HEK293 (cell line): ENCODE measurements around the gene STAP2.

Experiments used
- BCL11B ChIP-seq: fragments of 450-650 bp; formaldehyde crosslinking; IDR thresholded peaks from 2 replicates; pipeline ENCODE4 v1.5.1; 2016; ENCODE audit warnings: low read depth, missing biosample characterization, missing genetic modification characterization
- CTCF ChIP-seq: fragments of 450-650 bp; formaldehyde crosslinking; IDR thresholded peaks from 2 replicates; pipeline ENCODE4 v1.5.1; 2016; ENCODE audit warnings: missing biosample characterization, missing genetic modification characterization
- KLF16 ChIP-seq: fragments of 450-650 bp; formaldehyde crosslinking; IDR thresholded peaks from 2 replicates; pipeline ENCODE4 v1.5.1; 2017; ENCODE audit warnings: missing biosample characterization, missing genetic modification characterization
- ZBTB48 ChIP-seq: fragments of 450-650 bp; formaldehyde crosslinking; IDR thresholded peaks from 2 replicates; pipeline ENCODE4 v1.5.1; 2016; ENCODE audit warnings: missing biosample characterization, missing genetic modification characterization
- ZNF274 ChIP-seq, 2 experiments: fragments of 200-500 bp in 1 of 2; fragments of 450-650 bp in 1 of 2; sonication (Bioruptor generic) in 1 of 2; formaldehyde crosslinking in 1 of 2; IDR thresholded peaks; 2 replicates each; pipeline versions ENCODE4 v1.5.1 to v1.6.1; 2014 to 2016; ENCODE audit warnings: borderline replicate concordance in 1 of 2, inconsistent platforms in 1 of 2, low read length in 1 of 2, missing biosample characterization in 1 of 2, missing genetic modification characterization in 1 of 2
- ZNF311 ChIP-seq: fragments of 450-650 bp; formaldehyde crosslinking; IDR thresholded peaks from 2 replicates; pipeline ENCODE4 v1.5.1; 2017; ENCODE audit warnings: missing biosample characterization, missing genetic modification characterization, borderline replicate concordance
- ZNF391 ChIP-seq: fragments of 450-650 bp; formaldehyde crosslinking; IDR thresholded peaks from 2 replicates; pipeline ENCODE4 v1.5.1; 2016; ENCODE audit warnings: low read depth, missing biosample characterization, missing genetic modification characterization, borderline replicate concordance
- ZNF514 ChIP-seq: fragments of 450-650 bp; formaldehyde crosslinking; IDR thresholded peaks from 2 replicates; pipeline ENCODE4 v1.5.1; 2016; ENCODE audit warnings: missing biosample characterization, missing genetic modification characterization
- ZNF521 ChIP-seq: fragments of 450-650 bp; formaldehyde crosslinking; IDR thresholded peaks from 2 replicates; pipeline ENCODE4 v1.5.1; 2017; ENCODE audit warnings: missing biosample characterization, mild to moderate bottlenecking, missing genetic modification characterization
- ZNF549 ChIP-seq: fragments of 450-650 bp; IDR thresholded peaks from 2 replicates; pipeline ENCODE4 v1.5.1; 2018; ENCODE audit warnings: missing biosample characterization, missing genetic modification characterization, mild to moderate bottlenecking, inconsistent platforms, moderate library complexity
- ZNF558 ChIP-seq: fragments of 450-650 bp; formaldehyde crosslinking; IDR thresholded peaks from 2 replicates; pipeline ENCODE4 v1.5.1; 2016; ENCODE audit warnings: missing biosample characterization, missing genetic modification characterization
- TF ChIP-seq, protein P1 (sequence below): fragments of 450-650 bp; formaldehyde crosslinking; IDR thresholded peaks from 2 replicates; pipeline ENCODE4 v1.5.1; 2016; ENCODE audit warnings: missing biosample characterization, missing genetic modification characterization
- TF ChIP-seq, protein P2 (sequence below): fragments of 450-650 bp; formaldehyde crosslinking; IDR thresholded peaks from 2 replicates; pipeline ENCODE4 v1.5.1; 2016; ENCODE audit warnings: missing biosample characterization, missing genetic modification characterization, borderline replicate concordance

DNA sequence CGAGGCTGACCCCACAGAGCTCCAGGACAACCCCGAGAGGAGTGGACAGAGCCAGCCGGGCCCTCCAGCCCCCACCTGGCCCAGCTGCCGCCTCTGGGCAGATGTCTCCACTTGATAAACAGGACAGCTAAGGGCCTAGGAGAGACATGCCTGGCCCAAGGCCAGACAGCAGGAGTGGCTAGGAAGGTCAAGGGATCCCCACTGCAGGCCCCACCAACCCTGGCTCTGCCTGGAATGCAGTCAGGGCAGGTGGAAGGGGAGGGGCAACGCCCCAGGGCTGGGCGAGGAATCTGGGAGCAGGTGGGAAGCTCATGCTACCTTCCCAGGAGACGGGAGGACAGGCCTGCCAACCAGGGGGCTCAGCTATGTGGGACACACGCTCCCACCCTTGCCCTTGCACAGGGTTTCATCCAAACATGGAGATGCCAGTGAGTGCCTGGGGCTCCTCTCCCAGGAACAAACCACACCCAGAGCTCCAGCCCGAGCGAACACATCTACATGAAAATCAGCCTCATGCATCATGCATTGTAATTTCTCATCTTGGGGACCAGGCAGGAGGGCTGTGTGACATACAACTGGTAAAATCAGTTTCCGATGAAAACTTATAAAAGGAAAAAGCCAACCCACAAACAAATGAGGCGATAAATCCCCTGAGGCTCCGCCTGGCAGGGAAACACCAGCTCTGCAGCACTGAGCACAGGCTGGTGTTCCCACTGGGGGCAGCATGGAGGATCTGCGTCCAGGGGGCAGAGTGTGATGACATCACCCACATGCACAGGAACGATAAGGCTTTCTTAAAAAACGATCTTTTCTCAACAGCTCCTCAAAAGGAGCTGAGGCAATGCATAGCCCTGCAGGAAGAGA lies 36.8 kb upstream of the STAP2 start:
- TF ChIP-seq ZNF558 (tag by site-specific recombination) (no peak), ZNF549 (tag by site-specific recombination) (no peak), ZNF514 (tag by site-specific recombination) (no peak), ZNF274 (IDR thresholded peaks at IDR 0.05; ENCODE audit: low read length) (no peak), ZNF274 (tag by site-specific recombination; IDR thresholded peaks at IDR 0.05; ENCODE audit: borderline replicate concordance) (no peak), BCL11B (tag by site-specific recombination) (no peak), ZNF521 (tag by site-specific recombination) (no peak), ZNF391 (no peak), CTCF (tag by site-specific recombination) (peak; percentile 88), KLF16 (tag by site-specific recombination) (no peak), ZNF311 (tag by site-specific recombination) (no peak), ZBTB48 (tag by site-specific recombination) (peak; percentile 56; the same call in 1 of the 2 replicates)
- TF ChIP-seq, protein P1, sequence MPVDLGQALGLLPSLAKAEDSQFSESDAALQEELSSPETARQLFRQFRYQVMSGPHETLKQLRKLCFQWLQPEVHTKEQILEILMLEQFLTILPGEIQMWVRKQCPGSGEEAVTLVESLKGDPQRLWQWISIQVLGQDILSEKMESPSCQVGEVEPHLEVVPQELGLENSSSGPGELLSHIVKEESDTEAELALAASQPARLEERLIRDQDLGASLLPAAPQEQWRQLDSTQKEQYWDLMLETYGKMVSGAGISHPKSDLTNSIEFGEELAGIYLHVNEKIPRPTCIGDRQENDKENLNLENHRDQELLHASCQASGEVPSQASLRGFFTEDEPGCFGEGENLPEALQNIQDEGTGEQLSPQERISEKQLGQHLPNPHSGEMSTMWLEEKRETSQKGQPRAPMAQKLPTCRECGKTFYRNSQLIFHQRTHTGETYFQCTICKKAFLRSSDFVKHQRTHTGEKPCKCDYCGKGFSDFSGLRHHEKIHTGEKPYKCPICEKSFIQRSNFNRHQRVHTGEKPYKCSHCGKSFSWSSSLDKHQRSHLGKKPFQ (tag by site-specific recombination), result 0 out of 2 replicates have a peak, but pooled peaks have one; percentile 48
- TF ChIP-seq, protein P2, sequence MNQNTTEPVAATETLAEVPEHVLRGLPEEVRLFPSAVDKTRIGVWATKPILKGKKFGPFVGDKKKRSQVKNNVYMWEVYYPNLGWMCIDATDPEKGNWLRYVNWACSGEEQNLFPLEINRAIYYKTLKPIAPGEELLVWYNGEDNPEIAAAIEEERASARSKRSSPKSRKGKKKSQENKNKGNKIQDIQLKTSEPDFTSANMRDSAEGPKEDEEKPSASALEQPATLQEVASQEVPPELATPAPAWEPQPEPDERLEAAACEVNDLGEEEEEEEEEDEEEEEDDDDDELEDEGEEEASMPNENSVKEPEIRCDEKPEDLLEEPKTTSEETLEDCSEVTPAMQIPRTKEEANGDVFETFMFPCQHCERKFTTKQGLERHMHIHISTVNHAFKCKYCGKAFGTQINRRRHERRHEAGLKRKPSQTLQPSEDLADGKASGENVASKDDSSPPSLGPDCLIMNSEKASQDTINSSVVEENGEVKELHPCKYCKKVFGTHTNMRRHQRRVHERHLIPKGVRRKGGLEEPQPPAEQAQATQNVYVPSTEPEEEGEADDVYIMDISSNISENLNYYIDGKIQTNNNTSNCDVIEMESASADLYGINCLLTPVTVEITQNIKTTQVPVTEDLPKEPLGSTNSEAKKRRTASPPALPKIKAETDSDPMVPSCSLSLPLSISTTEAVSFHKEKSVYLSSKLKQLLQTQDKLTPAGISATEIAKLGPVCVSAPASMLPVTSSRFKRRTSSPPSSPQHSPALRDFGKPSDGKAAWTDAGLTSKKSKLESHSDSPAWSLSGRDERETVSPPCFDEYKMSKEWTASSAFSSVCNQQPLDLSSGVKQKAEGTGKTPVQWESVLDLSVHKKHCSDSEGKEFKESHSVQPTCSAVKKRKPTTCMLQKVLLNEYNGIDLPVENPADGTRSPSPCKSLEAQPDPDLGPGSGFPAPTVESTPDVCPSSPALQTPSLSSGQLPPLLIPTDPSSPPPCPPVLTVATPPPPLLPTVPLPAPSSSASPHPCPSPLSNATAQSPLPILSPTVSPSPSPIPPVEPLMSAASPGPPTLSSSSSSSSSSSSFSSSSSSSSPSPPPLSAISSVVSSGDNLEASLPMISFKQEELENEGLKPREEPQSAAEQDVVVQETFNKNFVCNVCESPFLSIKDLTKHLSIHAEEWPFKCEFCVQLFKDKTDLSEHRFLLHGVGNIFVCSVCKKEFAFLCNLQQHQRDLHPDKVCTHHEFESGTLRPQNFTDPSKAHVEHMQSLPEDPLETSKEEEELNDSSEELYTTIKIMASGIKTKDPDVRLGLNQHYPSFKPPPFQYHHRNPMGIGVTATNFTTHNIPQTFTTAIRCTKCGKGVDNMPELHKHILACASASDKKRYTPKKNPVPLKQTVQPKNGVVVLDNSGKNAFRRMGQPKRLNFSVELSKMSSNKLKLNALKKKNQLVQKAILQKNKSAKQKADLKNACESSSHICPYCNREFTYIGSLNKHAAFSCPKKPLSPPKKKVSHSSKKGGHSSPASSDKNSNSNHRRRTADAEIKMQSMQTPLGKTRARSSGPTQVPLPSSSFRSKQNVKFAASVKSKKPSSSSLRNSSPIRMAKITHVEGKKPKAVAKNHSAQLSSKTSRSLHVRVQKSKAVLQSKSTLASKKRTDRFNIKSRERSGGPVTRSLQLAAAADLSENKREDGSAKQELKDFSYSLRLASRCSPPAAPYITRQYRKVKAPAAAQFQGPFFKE, result no peak
